Adrenal gland (tissue), 5 donors: ENCODE measurements around the gene TLX2.

Experiments used
- CTCF ChIP-seq, 6 experiments: fragments of 450-650 bp in 4 of 6; fragments of 200-600 bp in 2 of 6; sonication (generic) in 1 of 6; IDR thresholded peaks; 1 replicate in 5 of 6; 2 replicates in 1 of 6; pipeline versions ENCODE4 v1.5.1 to v1.8.0; 2016 to 2021; ENCODE audit warnings: antibody characterized with exemption in 6 of 6, mild to moderate bottlenecking in 2 of 6, moderate library complexity in 1 of 6
- POLR2A ChIP-seq, 2 donors: fragments of 450-650 bp; IDR thresholded peaks; one replicate each; pipeline ENCODE4 v1.6.1; 2017; ENCODE audit warnings: antibody characterized with exemption in 2 of 2, mild to moderate bottlenecking in 2 of 2, moderate library complexity in 1 of 2
- donor health status: DM: no; HTN: no; CAD: no.

- TF ChIP-seq CTCF (IDR thresholded peaks at IDR 0.05) (no peak), POLR2A (IDR thresholded peaks at IDR 0.05) (no peak)
These were observed 12.5 kb downstream of the TLX2 start for GRCh38 chr2:74526649-74527230.
